Neuron (in vitro differentiated cells): ENCODE measurements around the gene SMARCA2.

ENCODE experiments used
- H2AFZ ChIP-seq: one replicate; pipeline ENCODE4 v1.6.1; 2013; ENCODE audit warnings: low read depth, mild to moderate bottlenecking, inconsistent platforms, low read length, moderate library complexity
- H3K27me3 ChIP-seq: one replicate; pipeline ENCODE4 v1.6.1; 2013; ENCODE audit warnings: low read length; ENCODE audit not compliant: insufficient read depth
- H3K36me3 ChIP-seq: one replicate; pipeline ENCODE4 v1.6.1; 2013; ENCODE audit warnings: low read length; ENCODE audit not compliant: insufficient read depth
- H3K4me1 ChIP-seq: one replicate; pipeline ENCODE4 v1.6.1; 2013; ENCODE audit warnings: low read length; ENCODE audit not compliant: insufficient read depth
- H3K4me3 ChIP-seq: 2 replicates; pipeline ENCODE4 v1.5.1; 2013; ENCODE audit warnings: mild to moderate bottlenecking, low read length, moderate library complexity
- H3K9me3 ChIP-seq: one replicate; pipeline ENCODE4 v1.6.1; 2013; ENCODE audit warnings: low read length

The SMARCA2 gene

GRCh38 chr9:1995084-1995483, 20.1 kb upstream of the SMARCA2 start:
- Histone ChIP-seq H3K4me3 (no peak overlapping the region), H3K4me1 (peaks cover 13% of the 10 kb centered on the region), H2AFZ (no peak overlapping the region), H3K36me3 (no peaks in the 10 kb centered on the region), H3K27me3 (peaks cover 2% of the 10 kb centered on the region), H3K9me3 (no peaks in the 10 kb centered on the region)

DNA sequence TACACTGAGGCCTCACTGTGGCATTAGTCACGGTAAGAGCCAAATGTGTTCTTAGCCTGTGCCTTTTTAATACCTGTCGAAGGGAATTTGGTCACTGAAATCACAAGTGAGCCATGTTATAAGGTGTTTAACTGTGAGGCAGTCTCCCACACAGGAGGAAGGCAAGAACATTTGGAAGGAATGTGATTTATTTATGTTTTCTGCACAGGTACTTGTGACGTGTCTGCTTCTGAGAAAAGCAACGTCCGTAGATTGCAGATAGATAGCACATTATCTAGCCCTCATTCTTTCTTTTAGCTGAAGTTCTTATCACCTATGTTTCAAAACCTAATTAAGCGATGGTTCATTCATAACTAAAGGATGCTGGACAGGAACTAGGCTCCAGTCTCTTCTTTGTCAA, 19.0 kb upstream of the SMARCA2 start:
- Histone ChIP-seq H3K9me3 (no peaks in the 10 kb centered on the region), H3K4me3 (no peak overlapping the region), H3K36me3 (no peaks in the 10 kb centered on the region), H3K4me1 (peaks cover 13% of the 10 kb centered on the region), H2AFZ (no peak overlapping the region), H3K27me3 (peaks cover under 1% of the 10 kb centered on the region)

DNA sequence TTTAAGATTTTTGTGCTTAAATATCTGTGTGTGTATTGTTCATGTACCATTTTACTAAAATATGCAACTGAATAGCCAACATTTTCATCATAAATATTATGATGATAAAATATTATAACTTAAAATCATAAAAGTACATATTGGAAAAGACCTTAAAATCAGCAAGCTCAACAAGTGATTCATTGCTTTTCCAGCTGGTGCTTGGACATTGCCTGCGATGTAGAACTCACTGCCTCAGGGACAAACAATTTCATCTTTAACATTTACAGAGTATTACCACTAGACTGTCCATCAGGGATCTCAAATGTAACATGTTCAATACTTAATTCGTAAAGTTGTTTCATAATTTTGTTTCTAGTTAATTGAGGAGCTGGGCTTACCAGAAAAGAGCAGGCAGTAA, 17.5 kb upstream of the SMARCA2 start:
- no peaks in the 10 kb centered on the region for H3K27me3 ChIP-seq
- H3K9me3 ChIP-seq: no peaks in the 10 kb centered on the region
- H3K4me1 ChIP-seq: peaks cover 13% of the 10 kb centered on the region
- no peaks in the 10 kb centered on the region for H3K36me3 ChIP-seq
- H2AFZ ChIP-seq: no peak overlapping the region
- no peak overlapping the region for H3K4me3 ChIP-seq

GRCh38 chr9:1998111-1998510, 17.0 kb upstream of the SMARCA2 start:
- no peak overlapping the region for H3K4me3 ChIP-seq
- no peaks in the 10 kb centered on the region for H3K9me3 ChIP-seq
- no peak overlapping the region for H2AFZ ChIP-seq
- H3K27me3 ChIP-seq: no peaks in the 10 kb centered on the region
- peaks cover 13% of the 10 kb centered on the region for H3K4me1 ChIP-seq
- H3K36me3 ChIP-seq: no peaks in the 10 kb centered on the region

- no peak overlapping the region for H3K4me3 ChIP-seq
- peaks cover 8% of the 10 kb centered on the region for H3K27me3 ChIP-seq
- H3K9me3 ChIP-seq: no peaks in the 10 kb centered on the region
- no peaks in the 10 kb centered on the region for H3K36me3 ChIP-seq
- H3K4me1 ChIP-seq: peaks cover 8% of the 10 kb centered on the region
- no peak overlapping the region for H2AFZ ChIP-seq
These were observed 14.8 kb upstream of the SMARCA2 start for GRCh38 chr9:2000314-2000713.

- H3K9me3 ChIP-seq: no peaks in the 10 kb centered on the region
- no peak overlapping the region for H2AFZ ChIP-seq
- no peaks in the 10 kb centered on the region for H3K4me1 ChIP-seq
- H3K36me3 ChIP-seq: no peaks in the 10 kb centered on the region
- H3K4me3 ChIP-seq: no peak overlapping the region
- peaks cover 30% of the 10 kb centered on the region for H3K27me3 ChIP-seq
These were observed 6.8 kb upstream of the SMARCA2 start for GRCh38 chr9:2008372-2008771.

DNA sequence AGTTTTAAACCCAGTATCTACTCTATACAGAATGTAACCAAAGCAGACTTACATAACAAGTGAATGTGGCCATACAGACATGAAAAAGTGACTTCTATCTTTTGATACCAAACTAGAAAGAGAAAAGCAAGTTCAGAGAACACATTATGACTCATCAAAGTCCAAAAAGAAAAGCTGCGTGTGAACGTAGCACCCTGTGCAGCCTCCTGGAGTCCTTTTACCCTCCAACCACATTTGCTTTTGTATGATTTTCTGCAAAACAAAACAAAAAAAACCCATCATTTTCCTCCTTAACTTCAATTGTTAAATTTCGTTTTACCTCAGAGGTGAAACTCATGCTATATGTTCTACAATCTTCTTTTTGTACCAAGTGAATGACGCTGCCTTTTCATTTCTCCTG, 2.8 kb upstream of the SMARCA2 start:
- peaks cover 11% of the 10 kb centered on the region for H3K4me1 ChIP-seq
- H2AFZ ChIP-seq: no peak overlapping the region
- peaks cover 39% of the 10 kb centered on the region for H3K27me3 ChIP-seq
- no peaks in the 10 kb centered on the region for H3K36me3 ChIP-seq
- no peaks in the 10 kb centered on the region for H3K9me3 ChIP-seq
- H3K4me3 ChIP-seq: no peak overlapping the region

DNA sequence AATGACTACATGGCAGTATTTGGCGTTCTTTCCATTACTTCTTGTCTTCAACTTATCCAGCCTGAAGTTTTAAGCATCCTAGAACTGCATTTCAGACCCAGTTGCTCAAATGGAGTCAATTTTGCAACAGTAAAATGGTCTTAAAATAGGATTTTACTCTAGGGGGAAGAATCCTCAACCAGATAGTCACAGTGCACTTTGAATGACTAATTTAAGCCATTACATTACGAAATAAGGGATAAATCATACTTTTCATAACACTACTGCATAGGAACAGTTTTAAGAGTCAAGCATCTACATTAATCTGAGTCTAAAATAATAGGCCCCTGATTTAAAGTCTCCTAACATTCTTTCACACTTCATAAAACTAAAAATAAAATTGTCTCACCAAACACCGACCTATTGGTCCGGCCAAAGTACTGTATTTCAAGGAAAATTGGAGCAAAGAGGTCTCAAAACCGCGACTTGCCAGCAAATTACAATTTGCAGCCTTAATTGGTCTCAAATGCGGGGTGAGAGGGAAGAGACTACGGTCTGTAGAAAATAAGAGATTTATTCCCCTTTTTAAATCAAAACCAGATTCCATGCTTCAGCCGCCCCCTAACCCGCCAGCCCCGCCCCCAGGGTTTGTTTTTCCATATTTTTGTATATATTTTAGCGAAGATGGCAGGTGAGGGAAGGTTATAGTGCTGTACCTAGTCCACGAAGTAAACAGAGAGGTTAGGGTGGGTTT, 1.2 kb upstream of the SMARCA2 start:
- H3K9me3 ChIP-seq: no peaks in the 10 kb centered on the region

DNA sequence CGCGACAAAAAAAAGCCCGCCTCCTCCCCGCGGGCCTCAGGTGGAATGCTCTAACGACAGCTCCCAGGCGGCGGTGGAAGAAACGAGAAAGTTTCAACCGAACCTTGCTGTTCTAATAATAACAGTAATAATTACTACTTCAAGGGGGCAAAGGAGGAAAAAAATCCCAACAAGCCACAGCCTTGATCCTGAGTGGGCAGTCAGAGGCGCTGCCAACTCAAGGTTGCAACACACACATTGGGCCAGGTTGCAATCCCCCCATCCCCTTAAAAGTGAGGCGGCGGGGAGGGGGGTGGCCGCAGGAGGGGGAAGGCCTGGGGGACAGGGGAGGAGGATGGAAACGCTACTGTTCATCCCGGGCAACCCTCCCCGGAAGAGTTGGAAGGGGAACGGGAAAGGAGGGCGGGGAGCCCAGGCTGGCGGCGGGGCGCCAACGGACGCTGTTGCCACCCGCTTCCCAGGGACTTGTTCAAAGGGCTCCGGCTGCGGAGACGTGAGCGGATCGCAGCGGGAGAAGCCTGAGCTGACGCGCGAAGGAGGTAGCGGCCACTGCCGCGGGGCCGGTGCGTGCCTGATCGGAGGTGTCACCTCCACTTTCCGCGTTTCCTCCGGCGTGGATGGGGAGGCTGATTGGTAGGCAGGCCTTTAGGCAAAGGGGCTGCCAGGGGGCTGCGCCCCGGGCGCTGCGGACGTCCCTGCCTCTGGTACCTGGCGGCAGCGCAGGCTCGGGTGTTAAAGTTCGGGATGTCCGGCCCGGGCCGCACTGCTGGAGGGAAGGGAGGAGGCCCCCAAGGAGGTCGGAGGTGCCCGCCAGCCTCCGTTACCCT, 647 bp downstream of the SMARCA2 start:
- peak overlapping the region; percentile 94 for H2AFZ ChIP-seq
- H3K4me1 ChIP-seq: peaks cover 27% of the 10 kb centered on the region
- H3K4me3 ChIP-seq: peak overlapping the region; percentile 58
- H3K36me3 ChIP-seq: no peaks in the 10 kb centered on the region
- H3K27me3 ChIP-seq: peaks cover 62% of the 10 kb centered on the region
- no peaks in the 10 kb centered on the region for H3K9me3 ChIP-seq

More for the DNA sequence above, 1.2 kb upstream of the SMARCA2 start:
- peaks cover 23% of the 10 kb centered on the region for H3K4me1 ChIP-seq
- H3K4me3 ChIP-seq: peak overlapping the region; percentile 58
- no peaks in the 10 kb centered on the region for H3K36me3 ChIP-seq
- H2AFZ ChIP-seq: peak overlapping the region; percentile 94
- peaks cover 54% of the 10 kb centered on the region for H3K27me3 ChIP-seq

DNA sequence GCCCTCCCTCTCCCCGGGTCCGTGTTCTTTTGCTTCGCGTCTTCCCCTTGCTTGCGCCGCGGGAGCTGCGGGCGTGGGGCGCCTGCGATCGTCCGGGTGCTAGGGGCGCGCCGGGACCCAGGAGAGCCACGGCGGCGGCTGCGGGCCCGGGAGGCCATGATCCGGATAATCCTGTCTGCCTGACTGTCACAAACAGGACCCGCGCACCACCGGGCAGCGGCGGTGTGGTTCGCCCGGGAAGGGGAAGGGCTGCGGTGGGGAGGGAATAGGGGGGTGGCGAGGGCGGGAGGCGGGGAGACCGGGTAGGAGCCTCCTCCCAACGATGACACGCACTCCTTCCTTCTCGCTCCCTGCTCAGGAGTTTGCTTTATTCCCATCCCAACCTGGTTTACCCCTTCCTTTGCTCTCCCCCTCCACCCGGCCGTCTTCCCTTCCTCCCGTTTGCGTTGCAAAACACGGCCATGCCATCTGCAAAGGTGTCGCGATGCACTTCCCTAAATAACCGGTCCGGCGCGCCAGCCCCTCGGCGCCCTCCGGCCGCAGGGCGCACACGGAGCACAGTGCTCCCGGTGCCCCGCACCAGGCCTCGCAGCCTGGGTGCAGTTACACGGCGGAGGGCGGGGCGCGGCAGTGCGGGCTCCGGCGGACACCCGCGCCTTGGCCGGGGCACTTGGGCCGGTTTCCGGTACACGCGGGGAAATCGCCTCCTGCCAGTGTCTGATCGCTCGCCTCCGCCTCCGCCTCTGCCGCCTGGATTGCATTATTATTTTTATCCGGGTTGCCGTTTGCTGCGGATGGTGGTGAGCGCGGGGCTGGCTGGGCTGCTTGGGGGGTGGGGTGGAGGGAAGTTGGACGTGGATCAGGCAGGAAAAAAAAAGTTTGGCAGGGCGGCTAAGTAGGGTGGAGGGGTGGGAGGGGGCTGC, 1.5 kb downstream of the SMARCA2 start:
- no peaks in the 10 kb centered on the region for H3K36me3 ChIP-seq
- H3K4me1 ChIP-seq: peaks cover 27% of the 10 kb centered on the region
- H3K27me3 ChIP-seq: peaks cover 57% of the 10 kb centered on the region
- no peaks in the 10 kb centered on the region for H3K9me3 ChIP-seq
- H3K4me3 ChIP-seq: peak overlapping the region; percentile 58
- H2AFZ ChIP-seq: peak overlapping the region; percentile 94

- peaks cover 27% of the 10 kb centered on the region for H3K4me1 ChIP-seq
- peak overlapping the region; percentile 58 for H3K4me3 ChIP-seq
- peaks cover 57% of the 10 kb centered on the region for H3K27me3 ChIP-seq
- H3K36me3 ChIP-seq: no peaks in the 10 kb centered on the region
- H2AFZ ChIP-seq: peak overlapping the region; percentile 94
- H3K9me3 ChIP-seq: no peaks in the 10 kb centered on the region
These were observed 2.4 kb downstream of the SMARCA2 start for GRCh38 chr9:2017331-2018161.

- peaks cover 27% of the 10 kb centered on the region for H3K4me1 ChIP-seq
- no peaks in the 10 kb centered on the region for H3K36me3 ChIP-seq
- H3K9me3 ChIP-seq: no peaks in the 10 kb centered on the region
- H3K27me3 ChIP-seq: peaks cover 51% of the 10 kb centered on the region
- peak overlapping the region; percentile 94 for H2AFZ ChIP-seq
- peak overlapping the region; percentile 58 for H3K4me3 ChIP-seq
These were observed 3.1 kb downstream of the SMARCA2 start for GRCh38 chr9:2018162-2018643.
